Rectal smooth muscle tissue (tissue), 1 donor: ENCODE results near the gene AP1G1.

Experiments
- H3K27ac ChIP-seq: one replicate; pipeline ENCODE4 v1.7.0; 2013; ENCODE audit warnings: low read depth, low read length, inconsistent platforms
- H3K27me3 ChIP-seq: one replicate; pipeline ENCODE4 v1.7.0; 2013; ENCODE audit warnings: low read length; ENCODE audit not compliant: control insufficient read depth, insufficient read depth
- H3K36me3 ChIP-seq: one replicate; pipeline ENCODE4 v1.7.0; 2013; ENCODE audit warnings: low read length; ENCODE audit not compliant: control insufficient read depth, insufficient read depth
- H3K4me1 ChIP-seq: one replicate; pipeline ENCODE4 v1.7.0; 2013; ENCODE audit warnings: low read length; ENCODE audit not compliant: control insufficient read depth, insufficient read depth
- H3K4me3 ChIP-seq: one replicate; pipeline ENCODE4 v1.7.0; 2013; ENCODE audit warnings: low read length
- H3K9ac ChIP-seq: one replicate; pipeline ENCODE4 v1.7.0; 2013; ENCODE audit warnings: low read length

The AP1G1 gene

GRCh38 chr16:71771571-71771970, 37.1 kb downstream of the AP1G1 start:
- H3K36me3 ChIP-seq: peaks cover 6% of the 10 kb centered on the region
- no peaks in the 10 kb centered on the region for H3K27me3 ChIP-seq
- no peak overlapping the region for H3K27ac ChIP-seq
- no peaks in the 10 kb centered on the region for H3K4me1 ChIP-seq
- H3K9ac ChIP-seq: no peak overlapping the region
- no peak overlapping the region for H3K4me3 ChIP-seq

DNA sequence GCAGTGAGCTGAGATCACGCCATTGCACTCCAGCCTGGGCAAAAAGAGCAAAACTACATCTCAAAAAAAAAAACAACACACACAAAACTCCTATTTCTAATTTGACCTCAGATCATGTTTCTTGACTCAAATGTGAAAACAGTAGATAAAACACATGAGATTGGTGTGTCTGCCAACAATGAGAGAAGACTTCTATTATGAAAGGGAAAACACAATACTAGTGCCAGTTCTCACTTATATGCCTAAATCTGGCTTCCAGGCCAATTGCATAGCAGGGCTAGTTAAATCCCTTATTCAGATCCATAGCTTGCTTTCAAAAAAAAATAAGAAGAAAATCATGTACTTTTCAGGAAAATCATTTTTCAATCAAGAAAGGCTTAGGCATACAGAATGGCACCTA, 39.4 kb downstream of the AP1G1 start:
- H3K36me3 ChIP-seq: peaks cover 6% of the 10 kb centered on the region
- no peak overlapping the region for H3K9ac ChIP-seq
- no peaks in the 10 kb centered on the region for H3K4me1 ChIP-seq
- no peaks in the 10 kb centered on the region for H3K27me3 ChIP-seq
- no peak overlapping the region for H3K4me3 ChIP-seq
- no peak overlapping the region for H3K27ac ChIP-seq

- no peak overlapping the region for H3K4me3 ChIP-seq
- H3K27me3 ChIP-seq: no peaks in the 10 kb centered on the region
- H3K27ac ChIP-seq: no peak overlapping the region
- H3K9ac ChIP-seq: no peak overlapping the region
- H3K4me1 ChIP-seq: no peaks in the 10 kb centered on the region
- H3K36me3 ChIP-seq: peaks cover 13% of the 10 kb centered on the region
These were observed 41.4 kb downstream of the AP1G1 start for GRCh38 chr16:71767060-71767900.

DNA sequence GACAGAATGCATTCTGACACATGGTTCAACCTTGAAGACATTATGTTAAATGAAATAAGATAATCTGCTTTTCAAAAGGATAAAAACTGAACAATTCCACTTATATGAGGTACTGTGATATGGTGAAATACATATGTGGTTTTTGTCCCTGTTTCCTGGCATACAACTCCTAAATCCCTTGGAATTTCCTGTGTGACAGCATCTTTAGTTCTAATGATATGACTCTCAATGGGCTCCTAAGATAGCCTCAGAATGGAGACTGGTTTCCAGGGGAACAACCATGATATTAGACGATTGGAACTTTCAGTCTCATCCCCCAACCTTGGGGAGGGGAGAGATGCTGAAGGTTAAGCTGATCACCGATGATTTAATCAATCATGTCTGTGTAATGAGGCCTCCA, 46.4 kb downstream of the AP1G1 start:
- H3K4me1 ChIP-seq: no peaks in the 10 kb centered on the region
- no peak overlapping the region for H3K9ac ChIP-seq
- no peaks in the 10 kb centered on the region for H3K27me3 ChIP-seq
- H3K4me3 ChIP-seq: no peak overlapping the region
- peaks cover 15% of the 10 kb centered on the region for H3K36me3 ChIP-seq
- H3K27ac ChIP-seq: no peak overlapping the region

GRCh38 chr16:71761097-71761496, 47.5 kb downstream of the AP1G1 start:
- H3K9ac ChIP-seq: no peak overlapping the region
- no peaks in the 10 kb centered on the region for H3K4me1 ChIP-seq
- H3K27ac ChIP-seq: no peak overlapping the region
- H3K4me3 ChIP-seq: no peak overlapping the region
- H3K36me3 ChIP-seq: peaks cover 18% of the 10 kb centered on the region
- H3K27me3 ChIP-seq: no peaks in the 10 kb centered on the region

GRCh38 chr16:71758293-71758760, 50.3 kb downstream of the AP1G1 start:
- H3K27ac ChIP-seq: no peak overlapping the region
- H3K9ac ChIP-seq: no peak overlapping the region
- H3K36me3 ChIP-seq: peaks cover 23% of the 10 kb centered on the region

GRCh38 chr16:71754652-71755051, 54.0 kb downstream of the AP1G1 start:
- Histone ChIP-seq H3K27ac (no peak overlapping the region), H3K36me3 (peaks cover 18% of the 10 kb centered on the region), H3K9ac (no peak overlapping the region), H3K4me1 (no peaks in the 10 kb centered on the region), H3K27me3 (no peaks in the 10 kb centered on the region), H3K4me3 (no peak overlapping the region)

More at GRCh38 chr16:71758293-71758760, 50.3 kb downstream of the AP1G1 start:
- Histone ChIP-seq H3K27me3 (no peaks in the 10 kb centered on the region), H3K4me1 (no peaks in the 10 kb centered on the region), H3K4me3 (no peak overlapping the region)

GRCh38 chr16:71754108-71754507, 54.5 kb downstream of the AP1G1 start:
- no peak overlapping the region for H3K9ac ChIP-seq
- no peak overlapping the region for H3K4me3 ChIP-seq
- no peaks in the 10 kb centered on the region for H3K27me3 ChIP-seq
- no peak overlapping the region for H3K27ac ChIP-seq
- peaks cover 22% of the 10 kb centered on the region for H3K36me3 ChIP-seq
- no peaks in the 10 kb centered on the region for H3K4me1 ChIP-seq

DNA sequence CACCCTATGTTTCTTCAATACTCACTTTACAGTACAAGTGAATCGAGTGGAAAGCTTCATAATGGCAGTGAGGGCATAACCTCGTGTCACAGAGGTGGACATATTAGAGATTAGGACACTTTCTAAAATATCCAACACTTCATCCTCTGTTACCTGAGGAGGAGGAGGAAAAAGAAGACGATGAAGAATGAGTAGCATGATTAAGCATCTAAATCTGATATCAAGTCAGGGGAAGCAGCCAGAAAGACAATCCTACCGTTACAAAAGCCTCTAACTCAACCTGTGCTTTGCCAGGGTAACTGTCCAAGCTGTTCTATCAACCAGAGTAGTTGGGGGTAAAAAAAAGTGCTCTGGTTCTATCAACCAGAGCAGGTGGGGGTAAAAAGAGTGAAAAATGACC, 60.4 kb downstream of the AP1G1 start:
- Histone ChIP-seq H3K4me3 (no peak overlapping the region), H3K27me3 (no peaks in the 10 kb centered on the region), H3K27ac (no peak overlapping the region), H3K9ac (no peak overlapping the region), H3K36me3 (peaks cover 16% of the 10 kb centered on the region), H3K4me1 (no peaks in the 10 kb centered on the region)

GRCh38 chr16:71746442-71747046, 62.1 kb downstream of the AP1G1 start:
- Histone ChIP-seq H3K4me3 (no peak overlapping the region), H3K4me1 (no peaks in the 10 kb centered on the region), H3K27ac (no peak overlapping the region), H3K9ac (no peak overlapping the region), H3K27me3 (no peaks in the 10 kb centered on the region), H3K36me3 (peaks cover 15% of the 10 kb centered on the region)

DNA sequence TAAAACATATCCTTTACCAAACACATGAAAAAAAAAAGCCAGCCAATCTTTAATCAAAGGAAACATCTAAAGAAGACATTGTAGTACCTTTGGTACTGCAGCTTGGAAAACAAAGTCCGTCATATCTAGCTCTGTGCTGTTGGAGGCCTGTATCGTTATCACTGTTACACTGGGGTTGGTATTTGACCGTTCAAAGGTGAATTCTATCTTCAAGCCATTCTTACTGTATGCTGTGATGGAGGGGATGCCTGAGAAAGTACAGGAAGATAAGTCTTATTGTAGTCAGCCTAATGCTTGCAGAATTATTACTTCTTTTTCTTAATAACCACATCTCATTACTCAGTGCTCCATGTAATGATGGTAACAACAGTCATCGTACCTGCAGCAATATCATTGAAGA, 69.8 kb downstream of the AP1G1 start:
- Histone ChIP-seq H3K4me3 (no peak overlapping the region), H3K9ac (no peak overlapping the region), H3K36me3 (peaks cover 24% of the 10 kb centered on the region), H3K27ac (no peak overlapping the region), H3K4me1 (no peaks in the 10 kb centered on the region), H3K27me3 (no peaks in the 10 kb centered on the region)

- Histone ChIP-seq H3K27ac (no peak overlapping the region), H3K27me3 (no peaks in the 10 kb centered on the region), H3K36me3 (peaks cover 29% of the 10 kb centered on the region), H3K4me3 (no peak overlapping the region), H3K9ac (no peak overlapping the region), H3K4me1 (no peaks in the 10 kb centered on the region)
These were observed 71.1 kb downstream of the AP1G1 start for GRCh38 chr16:71737501-71737900.

GRCh38 chr16:71734511-71734910, 74.1 kb downstream of the AP1G1 start:
- Histone ChIP-seq H3K4me3 (no peak overlapping the region), H3K36me3 (peaks cover 32% of the 10 kb centered on the region), H3K9ac (no peak overlapping the region), H3K4me1 (no peaks in the 10 kb centered on the region), H3K27me3 (no peaks in the 10 kb centered on the region), H3K27ac (no peak overlapping the region)
